ENCODE data around the gene EEF1E1.
"Not testable (repeated sequence)": the region's sequence is repeated elsewhere in the genome, so short reads cannot be mapped to it uniquely, and the experiment has no call there.

Gene EEF1E1

GRCh38 chr6:8063761-8064637 lies 38.3 kb downstream of the EEF1E1 start, which contains the start of gene BLOC1S5:
Gene BLOC1S5, minus strand, starts transcription at chr6:8064389. Its CDS starts 13 bp downstream, at chr6:8064376.
- DNase-seq (ENCODE audit: low spot score), result peak; percentile 96

- DNase-seq (ENCODE audit: low spot score), result no peak
Observed at GRCh38 chr6:8061736-8062135, 40.6 kb downstream of the EEF1E1 start.

GRCh38 chr6:8060346-8060745 lies 42.0 kb downstream of the EEF1E1 start:
- no peak for DNase-seq (ENCODE audit: low spot score)

- DNase-seq (ENCODE audit: low spot score), result no peak
Observed at GRCh38 chr6:8059129-8059528, 43.2 kb downstream of the EEF1E1 start.

GRCh38 chr6:8057793-8058192 lies 44.6 kb downstream of the EEF1E1 start:
- no peak for DNase-seq (ENCODE audit: low spot score)

GRCh38 chr6:8057263-8057662 lies 45.1 kb downstream of the EEF1E1 start:
- DNase-seq (ENCODE audit: low spot score), result no peak

GRCh38 chr6:8054276-8054675 lies 48.1 kb downstream of the EEF1E1 start:
- DNase-seq (ENCODE audit: low spot score), result no peak

- DNase-seq (ENCODE audit: low spot score), result no peak
Observed at GRCh38 chr6:8047541-8048292, 54.6 kb downstream of the EEF1E1 start.

- not testable (repeated sequence) for DNase-seq (ENCODE audit: low spot score)
Observed at GRCh38 chr6:8045769-8046168, 56.6 kb downstream of the EEF1E1 start.

GRCh38 chr6:8043221-8043620 lies 59.1 kb downstream of the EEF1E1 start:
- no peak for DNase-seq (ENCODE audit: low spot score)

- no peak for DNase-seq (ENCODE audit: low spot score)
Observed at GRCh38 chr6:8041913-8042583, 60.3 kb downstream of the EEF1E1 start.

- DNase-seq (ENCODE audit: low spot score), result not testable (repeated sequence)
Observed at GRCh38 chr6:8034107-8034506, 68.2 kb downstream of the EEF1E1 start.

GRCh38 chr6:8030920-8031319 lies 71.4 kb downstream of the EEF1E1 start:
- no peak for DNase-seq (ENCODE audit: low spot score)

Measured in left forelimb (tissue), 1 donor.